ENCODE data around the gene GPX4.

The GPX4 gene

GRCh38 chr19:1121395-1121794 lies 17.6 kb downstream of the GPX4 start:
- DNase-seq: no peak
- no peaks in the 10 kb centered on the region for H3K27me3 ChIP-seq
- peaks cover 0 to 16% (median 11%) of the 10 kb centered on the region in 4 donors for H3K4me1 ChIP-seq
- H3K9me3 ChIP-seq: no peaks in the 10 kb centered on the region
- H3K4me3 ChIP-seq: no peak overlapping the region
- H3K27ac ChIP-seq: no peak overlapping the region
- peaks cover 68 to 98% (median 90%) of the 10 kb centered on the region in 3 donors for H3K36me3 ChIP-seq
- TF ChIP-seq CTCF (IDR thresholded peaks at IDR 0.05): no peak
- intact Hi-C loops (cut with DNase I; ENCODE audit: low total_unique reads): loop anchor here (5.0 kb wide), 1 partner anchor 196 kb away; no protein-coding TSS in a partner anchor

- Histone ChIP-seq H3K27ac (no peak overlapping the region), H3K36me3 (peaks cover 60 to 98% (median 90%) of the 10 kb centered on the region in 3 donors), H3K4me1 (peaks cover 0 to 22% (median 18%) of the 10 kb centered on the region in 4 donors), H3K27me3 (no peaks in the 10 kb centered on the region), H3K9me3 (no peaks in the 10 kb centered on the region), H3K4me3 (no peak overlapping the region)
- no peak for DNase-seq
- TF ChIP-seq CTCF (IDR thresholded peaks at IDR 0.05): no peak
- intact Hi-C loops (cut with DNase I; ENCODE audit: low total_unique reads): loop anchor here (5.0 kb wide), 1 partner anchor 195 kb away; no protein-coding TSS in a partner anchor
These were observed 18.5 kb downstream of the GPX4 start for GRCh38 chr19:1122021-1122971.

GRCh38 chr19:1122972-1123363 lies 19.2 kb downstream of the GPX4 start:
- H3K27me3 ChIP-seq: no peaks in the 10 kb centered on the region
- H3K36me3 ChIP-seq: peaks cover 53 to 98% (median 89%) of the 10 kb centered on the region in 3 donors
- no peak for DNase-seq
- no peaks in the 10 kb centered on the region for H3K9me3 ChIP-seq
- intact Hi-C loops (cut with DNase I; ENCODE audit: low total_unique reads): loop anchor here (5.0 kb wide), 1 partner anchor 194 kb away; no protein-coding TSS in a partner anchor
- no peak overlapping the region for H3K4me3 ChIP-seq
- H3K27ac ChIP-seq: no peak overlapping the region
- peaks cover 0 to 22% (median 18%) of the 10 kb centered on the region in 4 donors for H3K4me1 ChIP-seq
- no peak for TF ChIP-seq CTCF (IDR thresholded peaks at IDR 0.05)

GRCh38 chr19:1123381-1123780 lies 19.6 kb downstream of the GPX4 start:
- Histone ChIP-seq H3K27me3 (no peaks in the 10 kb centered on the region), H3K36me3 (peaks cover 49 to 97% (median 85%) of the 10 kb centered on the region in 3 donors), H3K4me3 (no peak overlapping the region), H3K9me3 (no peaks in the 10 kb centered on the region), H3K4me1 (peaks cover 0 to 22% (median 18%) of the 10 kb centered on the region in 4 donors), H3K27ac (no peak overlapping the region)
- intact Hi-C loops (cut with DNase I; ENCODE audit: low total_unique reads): loop anchor here (5.0 kb wide), 1 partner anchor 194 kb away; no protein-coding TSS in a partner anchor
- no peak for DNase-seq
- TF ChIP-seq CTCF (IDR thresholded peaks at IDR 0.05): no peak

- intact Hi-C loops (cut with DNase I; ENCODE audit: low total_unique reads): loop anchor here (5.0 kb wide), 1 partner anchor 193 kb away; no protein-coding TSS in a partner anchor
- DNase-seq: no peak
- Histone ChIP-seq H3K27ac (peak overlapping the region in 1 of 2 donors; percentile 5), H3K27me3 (no peaks in the 10 kb centered on the region), H3K36me3 (peaks cover 42 to 90% (median 78%) of the 10 kb centered on the region in 3 donors), H3K4me1 (peaks cover 0 to 22% (median 19%) of the 10 kb centered on the region in 4 donors), H3K9me3 (no peaks in the 10 kb centered on the region), H3K4me3 (no peak overlapping the region)
- no peak for TF ChIP-seq CTCF (IDR thresholded peaks at IDR 0.05)
These were observed 20.3 kb downstream of the GPX4 start for GRCh38 chr19:1123885-1124677.

All from tibial artery (tissue), 4 donors.